AG20443 (cell line): Measurements from ENCODE around the gene OXER1.

ENCODE experiments used
- DNase-seq: peaks from one replicate; pipeline ENCODE4 v3.0.0; 2012; ENCODE audit warnings: low spot score, mixed read lengths

OXER1 gene

GRCh38 chr2:42793334-42794270 lies 29.7 kb upstream of the OXER1 start:
- DNase-seq: no peak

- peak; percentile 64 for DNase-seq
These were observed 28.8 kb upstream of the OXER1 start, which contains the start of gene HAAO for GRCh38 chr2:42792583-42793333. Gene HAAO (minus strand): TSS chr2:42792583. CDS start chr2:42792536, 47 bp downstream.

GRCh38 chr2:42792087-42792582 lies 28.2 kb upstream of the OXER1 start:
- no peak for DNase-seq

- DNase-seq: no peak
These were observed 27.7 kb upstream of the OXER1 start for GRCh38 chr2:42791606-42792005.

- no peak for DNase-seq
These were observed 25.8 kb upstream of the OXER1 start for GRCh38 chr2:42789751-42790150.

- no peak for DNase-seq
These were observed 24.9 kb upstream of the OXER1 start for GRCh38 chr2:42788882-42789281.

GRCh38 chr2:42788478-42788793 lies 24.5 kb upstream of the OXER1 start:
- DNase-seq: no peak

- no peak for DNase-seq
These were observed 24.0 kb upstream of the OXER1 start for GRCh38 chr2:42787788-42788477.

- no peak for DNase-seq
These were observed 23.5 kb upstream of the OXER1 start for GRCh38 chr2:42787424-42787787.

- no peak for DNase-seq
These were observed 22.8 kb upstream of the OXER1 start for GRCh38 chr2:42786561-42787345.

- DNase-seq: peak; percentile 3
These were observed 20.4 kb upstream of the OXER1 start for GRCh38 chr2:42784204-42784880.

- no peak for DNase-seq
These were observed 19.6 kb upstream of the OXER1 start for GRCh38 chr2:42783511-42783910.

GRCh38 chr2:42781181-42781580 lies 17.2 kb upstream of the OXER1 start:
- no peak for DNase-seq

GRCh38 chr2:42777883-42778805 lies 14.2 kb upstream of the OXER1 start:
- DNase-seq: no peak

GRCh38 chr2:42775810-42776209 lies 11.9 kb upstream of the OXER1 start:
- no peak for DNase-seq

- DNase-seq: no peak
These were observed 11.3 kb upstream of the OXER1 start for GRCh38 chr2:42775186-42775585.

GRCh38 chr2:42771546-42772153 lies 7.7 kb upstream of the OXER1 start:
- DNase-seq: no peak

- peak; percentile 70 for DNase-seq
These were observed 6.6 kb upstream of the OXER1 start for GRCh38 chr2:42770288-42771131.
